ENCODE data around the gene ZCCHC8.
"Not testable (repeated sequence)": the region's sequence is repeated elsewhere in the genome, so short reads cannot be mapped to it uniquely, and the experiment has no call there.

ZCCHC8 gene

GRCh38 chr12:122500685-122501488 lies at the start of gene ZCCHC8:
Gene ZCCHC8 (minus strand): TSS chr12:122500932. CDS start chr12:122500840, 92 bp downstream.
- DNase-seq = peak; percentile 99

GRCh38 chr12:122547330-122547729 lies 46.6 kb upstream of the ZCCHC8 start:
- no peak for DNase-seq

GRCh38 chr12:122545855-122546254 lies 45.1 kb upstream of the ZCCHC8 start:
- DNase-seq = no peak

GRCh38 chr12:122544537-122544936 lies 43.8 kb upstream of the ZCCHC8 start:
- no peak for DNase-seq

GRCh38 chr12:122538496-122538895 lies 37.8 kb upstream of the ZCCHC8 start:
- DNase-seq = no peak

GRCh38 chr12:122537021-122537420 lies 36.3 kb upstream of the ZCCHC8 start:
- DNase-seq = no peak

- DNase-seq = no peak
These were observed 33.1 kb upstream of the ZCCHC8 start for GRCh38 chr12:122533856-122534255.

GRCh38 chr12:122528992-122529391 lies 28.3 kb upstream of the ZCCHC8 start:
- DNase-seq = no peak

GRCh38 chr12:122528582-122528981 lies 27.9 kb upstream of the ZCCHC8 start:
- DNase-seq = no peak

GRCh38 chr12:122527478-122527944 lies 26.8 kb upstream of the ZCCHC8 start:
- peak; percentile 76 for DNase-seq

- DNase-seq = peak; percentile 99
These were observed 26.1 kb upstream of the ZCCHC8 start, which contains the start of the genes KNTC1 and RSRC2 for GRCh38 chr12:122526683-122527477. Gene KNTC1 (plus strand): TSS chr12:122527249. CDS start chr12:122530064, 2,815 bp downstream. Gene RSRC2 (minus strand): TSS chr12:122526936. CDS start chr12:122526853, 83 bp downstream.

- DNase-seq = no peak
These were observed 23.4 kb upstream of the ZCCHC8 start for GRCh38 chr12:122523846-122524718.

- DNase-seq = no peak
These were observed 22.5 kb upstream of the ZCCHC8 start for GRCh38 chr12:122523280-122523679.

- no peak for DNase-seq
These were observed 19.9 kb upstream of the ZCCHC8 start for GRCh38 chr12:122520676-122521075.

GRCh38 chr12:122519418-122519817 lies 18.7 kb upstream of the ZCCHC8 start:
- no peak for DNase-seq

GRCh38 chr12:122518908-122519307 lies 18.2 kb upstream of the ZCCHC8 start:
- DNase-seq = no peak

GRCh38 chr12:122517877-122518276 lies 17.1 kb upstream of the ZCCHC8 start:
- DNase-seq = no peak

GRCh38 chr12:122516544-122517361 lies 16.0 kb upstream of the ZCCHC8 start:
- DNase-seq = no peak

- no peak for DNase-seq
These were observed 14.5 kb upstream of the ZCCHC8 start for GRCh38 chr12:122515275-122515674.

GRCh38 chr12:122513660-122514059 lies 12.9 kb upstream of the ZCCHC8 start:
- no peak for DNase-seq

GRCh38 chr12:122513028-122513427 lies 12.3 kb upstream of the ZCCHC8 start:
- DNase-seq = not testable (repeated sequence)

- DNase-seq = no peak
These were observed 7.4 kb upstream of the ZCCHC8 start for GRCh38 chr12:122508163-122508562.

All from NCI-H526 treated with DMSO at 0.1 percent for 48 hours (cell line).